Endothelial cell of umbilical vein (primary cell): ENCODE results near the gene SORCS1.

Experiments used
- CTCF ChIP-seq, 2 donors: IDR thresholded peaks; 1 replicate in 1 of 2; 2 replicates in 1 of 2; pipeline ENCODE4 v1.5.1; 2011; ENCODE audit warnings: low read length in 2 of 2, mild to moderate bottlenecking in 2 of 2, moderate library complexity in 2 of 2, control low read depth in 1 of 2, inconsistent platforms in 1 of 2, low read depth in 1 of 2; ENCODE audit not compliant: insufficient read depth in 1 of 2; ENCODE audit errors: extremely low read depth in 1 of 2
- EZH2 ChIP-seq: IDR thresholded peaks from 2 replicates; pipeline ENCODE4 v1.6.1; 2012; ENCODE audit warnings: borderline replicate concordance, low read depth, mild to moderate bottlenecking, moderate library complexity, low read length, inconsistent platforms; ENCODE audit not compliant: severe bottlenecking
- JUN ChIP-seq: IDR thresholded peaks from 2 replicates; pipeline ENCODE4 v1.6.1; 2011; ENCODE audit warnings: borderline replicate concordance, low read depth; ENCODE audit not compliant: insufficient read length, insufficient read depth
- MAX ChIP-seq: IDR thresholded peaks from 2 replicates; pipeline ENCODE4 v1.6.1; 2011; ENCODE audit not compliant: insufficient read depth, insufficient read length
- MYC ChIP-seq: IDR thresholded peaks from one replicate; pipeline ENCODE4 v1.6.1; 2011; ENCODE audit warnings: mild to moderate bottlenecking, low read depth, low read length
- POLR2A ChIP-seq: IDR thresholded peaks from 2 replicates; pipeline ENCODE4 v1.6.1; 2012; ENCODE audit warnings: low read depth, mild to moderate bottlenecking, control low read depth, low read length
- POLR2AphosphoS5 ChIP-seq: IDR thresholded peaks from 2 replicates; pipeline ENCODE4 v1.6.1; 2012; ENCODE audit warnings: low read depth, mild to moderate bottlenecking, control low read depth, low read length, moderate library complexity; ENCODE audit not compliant: insufficient read depth

- TF ChIP-seq POLR2A (no peak), CTCF (IDR thresholded peaks at IDR 0.05; ENCODE audit: extremely low read depth in 1 of 2, insufficient read depth in 1 of 2, low read depth in 1 of 2, low read length in 2 of 2) (no peak), POLR2AphosphoS5 (no peak), MAX (no peak), MYC (no peak), EZH2 (no peak), JUN (no peak)
These were observed 306.8 kb downstream of the SORCS1 start for GRCh38 chr10:106857728-106858127.
